Caco-2 (cell line): ENCODE results near the gene CEP63. TPM values are rescaled to one million over a fixed set of nuclear protein-coding genes. Genes with fewer than 3 reads are reported as not detected.

ENCODE experiments used
- BruUV-seq: library from RNA; stranded (reverse); fragments of 400-500 nt; replicated peaks from 2 replicates; lab custom pipeline; 2021; lab: Mats Ljungman, UMichigan
- CTCF ChIA-PET: fragments of 300-600 bp; sonication (Branson Sonifier 250); formaldehyde crosslinking; loops from one replicate; lab custom pipeline; 2022; ENCODE audit warnings: antibody characterized with exemption; lab: Charles Lee
- POLR2A ChIA-PET: fragments of 300-600 bp; sonication (Branson Sonifier 250); formaldehyde crosslinking; loops from one replicate; lab custom pipeline; 2022; ENCODE audit warnings: antibody characterized with exemption; lab: Charles Lee
- DNase-seq, 2 experiments: peaks; one replicate each; pipeline versions ENCODE4 v3.0.0 to v3.0.0-alpha.2; 2020 to 2022
- H3K27me3 ChIP-seq: replicated peaks from 2 replicates; pipeline ENCODE4 v1.6.0; 2011; ENCODE audit warnings: low read length; ENCODE audit not compliant: control insufficient read depth, insufficient read depth
- H3K36me3 ChIP-seq: 2 replicates; pipeline ENCODE4 v1.5.1; 2011; ENCODE audit warnings: low read length; ENCODE audit not compliant: control insufficient read depth, insufficient read depth
- H3K4me1 ChIP-seq: fragments of 250-450 bp; sonication (Bioruptor Pico); 2 replicates; pipeline ENCODE4 v1.5.1; 2020; ENCODE audit warnings: mild to moderate bottlenecking
- H3K4me3 ChIP-seq: 2 replicates; pipeline ENCODE4 v1.5.1; 2011; ENCODE audit warnings: low read depth, mild to moderate bottlenecking, control low read depth, low read length
- H3K9me3 ChIP-seq: fragments of 250-450 bp; sonication (Bioruptor Pico); 2 replicates; pipeline ENCODE4 v1.5.1; 2020; ENCODE audit warnings: mild to moderate bottlenecking, moderate library complexity
- H3K27ac Mint-ChIP-seq: one replicate; pipeline ENCODE4 v1.8.0; 2022; ENCODE audit warnings: mixed read lengths; ENCODE audit not compliant: unreplicated experiment
- H3K27me3 Mint-ChIP-seq: one replicate; pipeline ENCODE4 v1.8.0; 2022; ENCODE audit warnings: mixed read lengths; ENCODE audit not compliant: insufficient read depth, unreplicated experiment
- H3K36me3 Mint-ChIP-seq: one replicate; pipeline ENCODE4 v1.8.0; 2022; ENCODE audit warnings: mild to moderate bottlenecking, mixed read lengths; ENCODE audit not compliant: insufficient read depth, unreplicated experiment
- H3K4me1 Mint-ChIP-seq: one replicate; pipeline ENCODE4 v1.8.0; 2022; ENCODE audit warnings: low read depth, mixed read lengths; ENCODE audit not compliant: unreplicated experiment
- H3K4me3 Mint-ChIP-seq: one replicate; pipeline ENCODE4 v1.8.0; 2022; ENCODE audit warnings: mild to moderate bottlenecking, moderate library complexity, mixed read lengths; ENCODE audit not compliant: unreplicated experiment
- H3K9me3 Mint-ChIP-seq: one replicate; pipeline ENCODE4 v1.8.0; 2022; ENCODE audit warnings: mixed read lengths; ENCODE audit not compliant: unreplicated experiment
- intact Hi-C: fragments of 100-400 bp; cut with micrococcal nuclease; formaldehyde crosslinking; loops from one replicate; pipeline ENCODE4 v1.10.0; 2022; ENCODE audit not compliant: unreplicated experiment
- total RNA-seq: library from RNA; stranded (reverse); gene quantifications from 2 replicates; pipeline ENCODE4 v1.2.3, GENCODE V29; 2022
- TF ChIP-seq, protein P1 (sequence below), 2 experiments: fragments of 200-600 bp in 1 of 2; IDR thresholded peaks; 1 replicate in 1 of 2; 2 replicates in 1 of 2; pipeline versions ENCODE4 v1.5.1 to v1.8.0; 2011 to 2022; ENCODE audit warnings: antibody characterized with exemption in 1 of 2, control low read depth in 1 of 2, inconsistent platforms in 1 of 2, low read depth in 1 of 2, low read length in 1 of 2, mild to moderate bottlenecking in 1 of 2, moderate library complexity in 1 of 2; ENCODE audit not compliant: insufficient read depth in 1 of 2, severe bottlenecking in 1 of 2, unreplicated experiment in 1 of 2

The CEP63 gene
- total RNA-seq, 1 experiment from 2014 or later: 21.9 TPM

- ChIA-PET CTCF (interaction anchor here (1.2 to 2.2 kb wide), 5 partner anchors 10 to 193 kb away, joined by 3 to 8 read pairs (median 6); partner anchors contain the start of gene EPHB1), POLR2A (no interaction called here)
- peaks cover 14% of the 10 kb centered on the region for H3K27me3 Mint-ChIP-seq
- H3K9me3 Mint-ChIP-seq: no peaks in the 10 kb centered on the region
- no peak overlapping the region for H3K4me3 Mint-ChIP-seq
- H3K36me3 Mint-ChIP-seq: no peaks in the 10 kb centered on the region
- Histone ChIP-seq H3K27me3 (no peaks in the 10 kb centered on the region), H3K9me3 (no peaks in the 10 kb centered on the region), H3K36me3 (no peaks in the 10 kb centered on the region), H3K4me1 (no peaks in the 10 kb centered on the region), H3K4me3 (no peak overlapping the region)
- TF ChIP-seq, protein P1, sequence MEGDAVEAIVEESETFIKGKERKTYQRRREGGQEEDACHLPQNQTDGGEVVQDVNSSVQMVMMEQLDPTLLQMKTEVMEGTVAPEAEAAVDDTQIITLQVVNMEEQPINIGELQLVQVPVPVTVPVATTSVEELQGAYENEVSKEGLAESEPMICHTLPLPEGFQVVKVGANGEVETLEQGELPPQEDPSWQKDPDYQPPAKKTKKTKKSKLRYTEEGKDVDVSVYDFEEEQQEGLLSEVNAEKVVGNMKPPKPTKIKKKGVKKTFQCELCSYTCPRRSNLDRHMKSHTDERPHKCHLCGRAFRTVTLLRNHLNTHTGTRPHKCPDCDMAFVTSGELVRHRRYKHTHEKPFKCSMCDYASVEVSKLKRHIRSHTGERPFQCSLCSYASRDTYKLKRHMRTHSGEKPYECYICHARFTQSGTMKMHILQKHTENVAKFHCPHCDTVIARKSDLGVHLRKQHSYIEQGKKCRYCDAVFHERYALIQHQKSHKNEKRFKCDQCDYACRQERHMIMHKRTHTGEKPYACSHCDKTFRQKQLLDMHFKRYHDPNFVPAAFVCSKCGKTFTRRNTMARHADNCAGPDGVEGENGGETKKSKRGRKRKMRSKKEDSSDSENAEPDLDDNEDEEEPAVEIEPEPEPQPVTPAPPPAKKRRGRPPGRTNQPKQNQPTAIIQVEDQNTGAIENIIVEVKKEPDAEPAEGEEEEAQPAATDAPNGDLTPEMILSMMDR (IDR thresholded peaks at IDR 0.05; ENCODE audit: insufficient read depth in 1 of 2, low read depth in 1 of 2, low read length in 1 of 2, severe bottlenecking in 1 of 2, unreplicated experiment in 1 of 2): no peak
- intact Hi-C loops: loop anchor here (2.0 to 5.0 kb wide), 5 partner anchors 75 to 1291 kb away; partner anchors contain the start of gene EPHB1
- BruUV-seq: no TSS peak
- no peak overlapping the region for H3K27ac Mint-ChIP-seq
- no peaks in the 10 kb centered on the region for H3K4me1 Mint-ChIP-seq
- DNase-seq: peak; percentile 56 to 62
These were observed 115.9 kb downstream of the CEP63 start for GRCh38 chr3:134601539-134602439.

DNA sequence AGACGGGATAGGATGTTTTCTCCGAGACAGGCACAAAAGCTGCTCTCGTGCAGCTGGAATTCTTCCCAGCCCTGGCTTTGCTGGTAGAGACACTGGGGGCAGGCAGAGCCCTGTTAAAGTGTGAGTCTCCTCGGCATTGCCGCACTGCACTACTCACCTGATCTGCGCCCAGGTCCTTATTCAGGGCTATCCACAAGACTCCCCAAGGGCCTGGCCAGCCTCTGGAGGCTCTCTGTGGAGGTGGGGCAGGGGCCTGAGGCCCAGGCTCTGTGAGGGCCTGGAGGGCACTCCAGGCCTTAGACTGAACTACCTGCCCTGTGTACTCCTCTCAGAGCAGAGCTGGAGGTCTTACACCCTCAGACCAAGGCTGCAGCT is 116.6 kb downstream of the CEP63 start:
- Mint-ChIP-seq H3K4me1 (no peaks in the 10 kb centered on the region), H3K9me3 (no peaks in the 10 kb centered on the region), H3K4me3 (no peak overlapping the region), H3K27me3 (peaks cover 14% of the 10 kb centered on the region), H3K36me3 (no peaks in the 10 kb centered on the region), H3K27ac (no peak overlapping the region)
- no peaks in the 10 kb centered on the region for H3K9me3 ChIP-seq
- no peak for DNase-seq
- H3K4me1 ChIP-seq: no peaks in the 10 kb centered on the region
- POLR2A ChIA-PET: no interaction called here
- TF ChIP-seq, protein P1 (IDR thresholded peaks at IDR 0.05; ENCODE audit: insufficient read depth in 1 of 2, low read depth in 1 of 2, low read length in 1 of 2, severe bottlenecking in 1 of 2, unreplicated experiment in 1 of 2): no peak
- H3K36me3 ChIP-seq: no peaks in the 10 kb centered on the region
- intact Hi-C loops: loop anchor here (5.0 kb wide), 2 partner anchors 195 to 1290 kb away; partner anchors contain the start of gene EPHB1
- H3K4me3 ChIP-seq: no peak overlapping the region
- no TSS peak for BruUV-seq
- H3K27me3 ChIP-seq: no peaks in the 10 kb centered on the region
- CTCF ChIA-PET: interaction anchor here (2.2 kb wide), 1 partner anchor 153 kb away, joined by 7 read pairs; no protein-coding TSS in a partner anchor

GRCh38 chr3:134603480-134603879 is 117.6 kb downstream of the CEP63 start:
- H3K36me3 ChIP-seq: no peaks in the 10 kb centered on the region
- POLR2A ChIA-PET: no interaction called here
- no TSS peak for BruUV-seq
- H3K27me3 ChIP-seq: no peaks in the 10 kb centered on the region
- no peaks in the 10 kb centered on the region for H3K4me1 ChIP-seq
- intact Hi-C loops: loop anchor here (5.0 kb wide), 2 partner anchors 194 to 1289 kb away; partner anchors contain the start of gene EPHB1
- Mint-ChIP-seq H3K4me3 (no peak overlapping the region), H3K27ac (no peak overlapping the region), H3K27me3 (peaks cover 14% of the 10 kb centered on the region), H3K9me3 (no peaks in the 10 kb centered on the region), H3K4me1 (no peaks in the 10 kb centered on the region), H3K36me3 (no peaks in the 10 kb centered on the region)
- no peak for DNase-seq
- TF ChIP-seq, protein P1 (IDR thresholded peaks at IDR 0.05; ENCODE audit: insufficient read depth in 1 of 2, low read depth in 1 of 2, low read length in 1 of 2, severe bottlenecking in 1 of 2, unreplicated experiment in 1 of 2): no peak
- H3K9me3 ChIP-seq: no peaks in the 10 kb centered on the region
- CTCF ChIA-PET: interaction anchor here (0.5 kb wide), 1 partner anchor 33 kb away, joined by 4 read pairs; no protein-coding TSS in a partner anchor
- no peak overlapping the region for H3K4me3 ChIP-seq
